ENCODE results near the gene UBA52.

GRCh38 chr19:18586306-18586705 is 14.6 kb downstream of the UBA52 start:
- TF ChIP-seq EZH2phosphoT487 (IDR thresholded peaks at IDR 0.05; ENCODE audit: insufficient read depth, low read depth) (no peak), EZH2 (IDR thresholded peaks at IDR 0.05; ENCODE audit: insufficient read depth, poor library complexity, severe bottlenecking) (no peak)

All from GM23248 (cell line).